ENCODE results near the gene CTNNA3.

DNA sequence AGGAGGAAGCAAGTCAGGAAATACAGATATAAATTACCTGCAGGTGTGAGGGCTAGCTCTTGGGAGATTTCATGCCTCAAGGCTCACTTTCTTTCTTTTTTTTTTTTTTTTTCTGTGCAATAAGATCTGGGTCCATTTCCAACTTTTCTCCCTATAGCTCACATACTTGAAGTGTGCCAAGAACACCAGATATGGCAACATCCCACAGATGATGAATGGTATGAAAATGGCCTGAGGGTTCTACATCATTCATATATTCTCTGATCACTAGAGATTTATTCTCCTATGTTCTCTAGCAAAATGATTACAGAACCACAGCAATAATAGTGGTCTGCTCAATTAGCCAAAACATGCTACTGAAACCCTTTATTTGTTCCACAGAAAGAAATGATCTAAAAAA lies 653.0 kb downstream of the CTNNA3 start:
- TF ChIP-seq POLR2A (IDR thresholded peaks at IDR 0.05): no peak
- TF ChIP-seq, protein P1, sequence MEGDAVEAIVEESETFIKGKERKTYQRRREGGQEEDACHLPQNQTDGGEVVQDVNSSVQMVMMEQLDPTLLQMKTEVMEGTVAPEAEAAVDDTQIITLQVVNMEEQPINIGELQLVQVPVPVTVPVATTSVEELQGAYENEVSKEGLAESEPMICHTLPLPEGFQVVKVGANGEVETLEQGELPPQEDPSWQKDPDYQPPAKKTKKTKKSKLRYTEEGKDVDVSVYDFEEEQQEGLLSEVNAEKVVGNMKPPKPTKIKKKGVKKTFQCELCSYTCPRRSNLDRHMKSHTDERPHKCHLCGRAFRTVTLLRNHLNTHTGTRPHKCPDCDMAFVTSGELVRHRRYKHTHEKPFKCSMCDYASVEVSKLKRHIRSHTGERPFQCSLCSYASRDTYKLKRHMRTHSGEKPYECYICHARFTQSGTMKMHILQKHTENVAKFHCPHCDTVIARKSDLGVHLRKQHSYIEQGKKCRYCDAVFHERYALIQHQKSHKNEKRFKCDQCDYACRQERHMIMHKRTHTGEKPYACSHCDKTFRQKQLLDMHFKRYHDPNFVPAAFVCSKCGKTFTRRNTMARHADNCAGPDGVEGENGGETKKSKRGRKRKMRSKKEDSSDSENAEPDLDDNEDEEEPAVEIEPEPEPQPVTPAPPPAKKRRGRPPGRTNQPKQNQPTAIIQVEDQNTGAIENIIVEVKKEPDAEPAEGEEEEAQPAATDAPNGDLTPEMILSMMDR (IDR thresholded peaks at IDR 0.05): no peak

Measured in uterus (tissue), 2 donors.